HCT116 (cell line): ENCODE results near the gene IER3.

Experiments
- CBX3 ChIP-seq: IDR thresholded peaks from 2 replicates; pipeline ENCODE4 v1.6.1; 2012; ENCODE audit warnings: low read depth
- CEBPB ChIP-seq: IDR thresholded peaks from 2 replicates; pipeline ENCODE4 v1.6.1; 2012; ENCODE audit warnings: low read depth
- CTCF ChIP-seq, 3 experiments: fragments of 200-600 bp in 1 of 3; sonication (generic) in 1 of 3; IDR thresholded peaks in 2 of 3; conservative IDR thresholded peaks in 1 of 3; 2 replicates each; pipeline ENCODE4 v1.5.1; 2012 to 2017; ENCODE audit warnings: low read depth in 2 of 3, low read length in 2 of 3, antibody characterized with exemption in 1 of 3, borderline replicate concordance in 1 of 3, control low read depth in 1 of 3, mild to moderate bottlenecking in 1 of 3, mixed read lengths in 1 of 3, mixed run types in 1 of 3, moderate library complexity in 1 of 3; ENCODE audit not compliant: insufficient read depth in 1 of 3
- EZH2 ChIP-seq: fragments of 200-600 bp; sonication (generic); IDR thresholded peaks from 2 replicates; pipeline ENCODE4 v1.6.1; 2017; ENCODE audit warnings: antibody characterized with exemption, mixed run types
- JUND ChIP-seq: IDR thresholded peaks from 2 replicates; pipeline ENCODE4 v1.6.1; 2012
- POLR2A ChIP-seq: IDR thresholded peaks from 2 replicates; pipeline ENCODE4 v1.7.0; 2011; ENCODE audit warnings: borderline replicate concordance; ENCODE audit not compliant: insufficient read depth, insufficient read length; ENCODE audit errors: extremely low read depth
- POLR2AphosphoS5 ChIP-seq: IDR thresholded peaks from 2 replicates; pipeline ENCODE4 v1.6.1; 2011; ENCODE audit warnings: mild to moderate bottlenecking, low read depth, low read length, moderate library complexity
- RAD21 ChIP-seq: IDR thresholded peaks from 2 replicates; pipeline ENCODE4 v1.6.1; 2012; ENCODE audit warnings: low read depth, mild to moderate bottlenecking
- TCF7L2 ChIP-seq: IDR thresholded peaks from 2 replicates; pipeline ENCODE4 v1.7.0; 2011; ENCODE audit warnings: borderline replicate concordance, inconsistent platforms; ENCODE audit not compliant: insufficient read depth, insufficient read length; ENCODE audit errors: extremely low read depth

- TF ChIP-seq RAD21 (no peak), CTCF (IDR thresholded peaks at IDR 0.05 in 2 of 3, conservative IDR thresholded peaks at IDR 0.05 in 1 of 3; ENCODE audit: borderline replicate concordance in 1 of 3, insufficient read depth in 1 of 3, low read depth in 2 of 3, low read length in 2 of 3) (no peak), POLR2AphosphoS5 (peak; percentile 85), TCF7L2 (no peak), POLR2A (no peak), CBX3 (no peak), JUND (no peak), EZH2 (no peak), CEBPB (no peak)
Observed at GRCh38 chr6:30741789-30742315, 2.5 kb downstream of the IER3 start.
